Measurements from ENCODE around the gene HBG2.
"Not testable (repeated sequence)": the region's sequence is repeated elsewhere in the genome, so short reads cannot be mapped to it uniquely, and the experiment has no call there.

HBG2 gene

DNA sequence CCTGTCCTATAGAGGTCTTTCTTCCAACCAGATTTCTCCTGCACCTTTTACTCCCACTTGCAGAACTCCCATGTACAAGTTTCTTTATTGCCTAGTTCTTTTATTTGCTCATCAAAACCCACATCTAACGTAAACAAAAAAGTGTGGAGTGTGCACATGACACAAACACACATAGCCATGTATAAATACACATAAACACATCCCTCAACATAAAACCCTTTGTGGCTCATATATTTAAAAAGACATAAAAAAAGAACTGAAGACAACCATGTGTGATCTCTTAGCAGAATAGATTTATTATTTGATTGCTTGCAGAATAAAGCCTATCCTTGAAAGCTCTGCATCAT, 1.7 kb downstream of the HBG2 start:
- DNase-seq, result no peak
- in situ Hi-C loops (cut with MboI; ENCODE audit: low pct_unique_long_range_greater_than_20kb, low sequenced_read_pairs), result no loop called here

DNA sequence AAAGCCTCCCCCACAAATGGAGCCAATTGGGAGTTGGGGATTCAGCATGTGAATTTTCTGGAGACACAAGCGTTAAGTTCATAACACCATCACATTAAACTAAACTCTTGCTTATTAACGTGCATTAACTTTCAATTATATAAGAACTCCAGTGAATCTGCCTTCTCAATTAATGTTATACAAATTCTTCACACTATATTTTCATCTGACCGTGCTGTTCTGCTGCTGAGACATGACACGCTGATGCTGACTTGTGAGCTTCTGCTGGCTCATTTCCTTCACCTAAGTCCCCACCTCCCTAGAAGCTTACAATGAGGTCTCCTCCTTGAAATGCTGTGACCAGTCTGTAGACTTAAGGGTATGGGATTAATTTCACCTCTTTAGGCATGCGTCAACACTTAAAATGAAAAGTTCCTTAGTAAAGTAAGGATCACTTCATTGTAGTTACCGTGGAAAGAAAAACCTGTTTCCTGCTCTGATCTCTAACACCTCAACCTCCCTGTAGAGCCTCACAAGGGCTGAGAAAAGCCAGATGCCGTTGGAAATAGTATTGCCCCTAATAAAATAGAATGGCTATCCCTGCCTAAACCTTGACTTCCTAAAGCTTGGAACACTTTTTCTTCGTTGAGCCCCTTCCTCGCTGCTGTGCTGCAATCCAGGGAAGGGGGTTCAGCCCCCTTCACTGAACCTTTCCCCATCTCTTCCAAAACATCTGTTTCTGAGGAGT, 2.2 kb downstream of the HBG2 start:
- DNase-seq, result no peak
- in situ Hi-C loops (cut with MboI; ENCODE audit: low pct_unique_long_range_greater_than_20kb, low sequenced_read_pairs), result no loop called here

DNA sequence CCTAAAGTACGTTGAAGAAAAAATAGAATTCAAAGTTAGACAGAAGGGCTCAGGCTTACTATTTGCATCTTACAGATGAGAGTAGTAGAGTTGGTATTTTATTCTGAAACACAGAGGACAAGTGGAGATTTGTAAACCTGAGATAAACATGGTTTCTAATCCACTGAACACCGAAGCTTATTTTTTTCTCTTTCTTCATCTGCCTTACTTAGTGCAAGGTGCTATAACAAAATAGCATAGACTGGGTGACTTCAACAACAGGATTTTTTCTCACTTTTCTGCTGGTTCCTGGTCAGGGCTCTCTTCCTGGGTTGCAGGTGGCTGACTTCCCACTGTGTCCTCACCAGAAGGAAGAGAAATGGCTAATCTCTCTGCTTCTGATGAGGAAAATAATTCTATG, 2.8 kb downstream of the HBG2 start:
- no peak for DNase-seq
- in situ Hi-C loops (cut with MboI; ENCODE audit: low pct_unique_long_range_greater_than_20kb, low sequenced_read_pairs), result no loop called here

DNA sequence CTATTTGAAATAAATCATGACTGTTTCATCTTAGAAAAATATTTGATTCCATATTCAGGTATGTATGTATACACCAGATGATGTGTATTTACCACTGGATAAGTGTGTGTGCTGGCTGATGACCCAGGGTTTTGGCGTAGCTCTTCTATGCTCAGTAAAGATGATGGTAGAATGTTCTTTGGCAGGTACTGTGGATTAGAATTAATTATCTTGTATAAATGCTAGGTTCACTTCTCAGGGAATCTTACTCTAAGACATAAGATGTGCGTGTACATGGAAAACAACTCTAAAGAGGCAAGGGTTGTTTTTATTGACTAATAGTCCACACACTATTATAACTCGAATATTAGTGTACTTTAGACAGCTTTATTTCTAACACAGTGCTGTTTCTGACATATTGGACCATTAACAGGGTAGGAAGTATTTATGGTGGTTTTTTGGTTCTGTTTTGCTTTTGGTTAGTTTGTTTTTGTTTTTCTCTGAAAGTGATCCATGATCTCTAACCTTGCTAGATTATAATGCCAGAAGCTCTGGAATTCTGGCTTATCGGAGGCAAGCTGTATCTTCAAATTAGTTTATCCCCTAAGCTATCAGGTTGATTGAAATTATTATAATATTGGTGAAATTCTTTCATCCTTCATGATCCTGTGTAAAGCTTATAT, 3.9 kb downstream of the HBG2 start:
- in situ Hi-C loops (cut with MboI; ENCODE audit: low pct_unique_long_range_greater_than_20kb, low sequenced_read_pairs), result no loop called here
- DNase-seq, result no peak

DNA sequence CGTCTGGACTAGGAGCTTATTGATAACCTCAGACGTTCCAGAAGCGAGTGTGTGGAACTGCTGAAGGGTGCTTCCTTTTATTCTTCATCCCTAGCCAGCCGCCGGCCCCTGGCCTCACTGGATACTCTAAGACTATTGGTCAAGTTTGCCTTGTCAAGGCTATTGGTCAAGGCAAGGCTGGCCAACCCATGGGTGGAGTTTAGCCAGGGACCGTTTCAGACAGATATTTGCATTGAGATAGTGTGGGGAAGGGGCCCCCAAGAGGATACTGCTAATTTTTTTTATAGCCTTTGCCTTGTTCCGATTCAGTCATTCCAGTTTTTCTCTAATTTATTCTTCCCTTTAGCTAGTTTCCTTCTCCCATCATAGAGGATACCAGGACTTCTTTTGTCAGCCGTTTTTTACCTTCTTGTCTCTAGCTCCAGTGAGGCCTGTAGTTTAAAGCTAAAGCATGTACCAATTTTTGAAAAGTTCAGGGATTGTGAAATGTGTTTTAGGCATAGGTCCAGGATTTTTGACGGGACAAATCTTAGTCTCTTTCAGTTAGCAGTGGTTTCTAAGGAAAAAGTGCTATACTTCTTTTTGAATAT, 4.7 kb downstream of the HBG2 start, which contains the start of gene HBG1:
Gene HBG1 (minus strand): TSS at position 51 of the 590 bp plus-strand sequence. CDS start 53 bp downstream, outside the sequence.
- DNase-seq; in situ Hi-C loops (cut with MboI; ENCODE audit: low pct_unique_long_range_greater_than_20kb, low sequenced_read_pairs): not testable (repeated sequence)

DNA sequence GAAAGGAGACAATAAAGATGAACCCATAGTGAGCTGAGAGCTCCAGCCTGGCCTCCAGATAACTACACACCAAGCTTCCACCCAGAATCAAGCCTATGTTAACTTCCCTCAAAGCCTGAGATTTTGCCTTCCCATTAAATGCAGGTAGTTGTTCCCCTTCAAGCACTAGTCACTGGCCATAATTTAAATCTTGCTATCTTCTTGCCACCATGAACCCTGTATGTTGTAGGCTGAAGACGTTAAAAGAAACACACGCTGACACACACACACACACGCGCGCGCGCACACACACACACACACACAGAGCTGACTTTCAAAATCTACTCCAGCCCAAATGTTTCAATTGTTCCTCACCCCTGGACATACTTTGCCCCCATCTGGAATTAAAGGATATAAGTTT, 6.1 kb downstream of the HBG2 start:
- DNase-seq; in situ Hi-C loops (cut with MboI; ENCODE audit: low pct_unique_long_range_greater_than_20kb, low sequenced_read_pairs): not testable (repeated sequence)

DNA sequence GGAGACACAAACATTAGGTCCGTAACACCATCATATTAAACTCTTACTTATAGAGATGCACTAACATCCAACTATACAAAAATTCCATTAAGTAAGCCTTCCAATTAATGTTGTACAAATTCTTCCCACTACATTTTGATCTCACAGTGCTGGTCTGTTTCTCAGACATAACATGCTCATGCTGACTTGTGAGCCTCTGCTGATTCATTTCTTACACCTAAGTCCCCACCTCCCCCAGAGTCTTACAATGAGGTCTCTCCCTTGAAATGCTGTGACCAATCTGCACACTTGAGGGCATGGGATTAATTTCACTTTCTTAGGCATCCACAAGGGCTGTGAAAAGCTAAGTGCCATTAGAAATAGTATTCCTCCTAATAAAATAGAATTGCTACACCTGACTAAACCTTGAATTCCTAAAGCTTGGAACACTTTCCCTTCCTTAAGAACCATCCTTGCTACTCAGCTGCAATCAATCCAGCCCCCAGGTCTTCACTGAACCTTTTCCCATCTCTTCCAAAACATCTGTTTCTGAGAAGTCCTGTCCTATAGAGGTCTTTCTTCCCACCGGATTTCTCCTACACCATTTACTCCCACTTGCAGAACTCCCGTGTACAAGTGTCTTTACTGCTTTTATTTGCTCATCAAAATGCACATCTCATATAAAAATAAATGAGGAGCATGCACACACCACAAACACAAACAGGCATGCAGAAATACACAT, 6.9 kb downstream of the HBG2 start:
- no peak for DNase-seq
- in situ Hi-C loops (cut with MboI; ENCODE audit: low pct_unique_long_range_greater_than_20kb, low sequenced_read_pairs), result no loop called here

DNA sequence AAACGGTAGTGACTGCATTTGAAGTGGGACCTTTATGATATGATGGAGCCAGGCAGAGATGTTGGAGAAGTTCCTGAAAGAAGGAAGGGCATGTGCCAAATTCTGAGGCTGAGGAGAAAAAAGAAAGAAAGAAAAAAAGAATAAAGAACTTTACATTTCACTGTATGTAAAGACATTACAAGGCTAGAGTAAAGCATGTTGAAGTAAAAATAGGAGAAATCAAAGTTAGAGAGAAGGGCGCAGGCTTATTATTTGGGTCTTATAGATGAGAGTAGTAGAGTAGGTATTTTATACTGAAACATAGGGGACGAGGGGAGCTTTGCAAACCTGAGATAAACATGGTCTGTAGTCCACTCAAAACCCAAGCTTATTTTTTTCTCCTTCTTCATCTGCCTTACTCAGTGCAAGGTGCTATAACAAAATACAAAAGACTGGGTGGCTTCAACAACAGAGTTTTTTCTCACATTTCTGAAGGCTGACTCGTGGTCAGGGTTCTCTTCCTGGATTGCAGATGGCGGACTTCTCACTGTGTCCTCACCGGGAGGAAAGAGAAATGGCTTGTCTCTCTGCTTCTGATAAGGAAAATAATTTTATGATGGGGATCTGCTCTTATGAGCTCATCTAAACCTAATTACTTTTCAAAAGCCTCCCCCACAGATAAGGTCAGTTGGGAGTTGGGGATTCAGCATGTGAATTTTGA, 7.7 kb downstream of the HBG2 start:
- no peak for DNase-seq
- in situ Hi-C loops (cut with MboI; ENCODE audit: low pct_unique_long_range_greater_than_20kb, low sequenced_read_pairs), result no loop called here

DNA sequence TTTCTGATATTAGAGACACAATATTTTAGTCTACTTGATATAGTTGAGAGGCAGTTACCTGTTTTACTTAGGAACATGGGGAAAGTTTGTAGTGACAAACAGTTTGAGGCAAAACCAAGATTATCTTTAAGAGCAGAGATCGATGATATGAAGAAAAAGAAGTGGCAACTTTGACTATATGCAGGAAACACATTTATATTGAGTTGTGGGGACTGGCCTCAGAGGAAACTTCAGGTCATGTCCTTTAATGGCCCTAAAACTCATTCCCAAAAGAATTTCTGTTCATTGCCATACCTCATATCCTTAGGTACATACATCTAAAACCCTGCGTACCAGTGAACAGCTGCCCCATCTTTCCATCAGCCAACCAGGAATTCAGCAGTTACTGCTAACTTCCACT, 9.4 kb downstream of the HBG2 start:
- in situ Hi-C loops (cut with MboI; ENCODE audit: low pct_unique_long_range_greater_than_20kb, low sequenced_read_pairs), result no loop called here
- no peak for DNase-seq

DNA sequence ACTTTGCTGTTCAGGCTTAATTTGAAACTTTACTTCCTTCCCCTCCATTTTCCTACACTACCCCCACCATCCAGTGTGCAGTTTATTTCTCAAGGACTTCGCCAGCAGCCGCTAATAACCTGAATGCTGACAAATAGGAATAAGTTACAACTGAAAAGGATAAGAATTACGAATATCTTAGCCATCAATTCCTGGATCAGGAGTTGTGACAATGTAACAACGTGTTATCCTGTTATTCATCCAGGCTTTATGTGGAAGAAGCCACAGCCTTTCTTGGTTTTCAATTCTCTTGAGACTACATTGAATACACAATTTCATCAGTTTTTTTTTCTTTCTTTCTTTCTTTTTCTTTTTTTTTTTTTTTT, 10.8 kb downstream of the HBG2 start:
- DNase-seq, result no peak
- in situ Hi-C loops (cut with MboI; ENCODE audit: low pct_unique_long_range_greater_than_20kb, low sequenced_read_pairs), result no loop called here

DNA sequence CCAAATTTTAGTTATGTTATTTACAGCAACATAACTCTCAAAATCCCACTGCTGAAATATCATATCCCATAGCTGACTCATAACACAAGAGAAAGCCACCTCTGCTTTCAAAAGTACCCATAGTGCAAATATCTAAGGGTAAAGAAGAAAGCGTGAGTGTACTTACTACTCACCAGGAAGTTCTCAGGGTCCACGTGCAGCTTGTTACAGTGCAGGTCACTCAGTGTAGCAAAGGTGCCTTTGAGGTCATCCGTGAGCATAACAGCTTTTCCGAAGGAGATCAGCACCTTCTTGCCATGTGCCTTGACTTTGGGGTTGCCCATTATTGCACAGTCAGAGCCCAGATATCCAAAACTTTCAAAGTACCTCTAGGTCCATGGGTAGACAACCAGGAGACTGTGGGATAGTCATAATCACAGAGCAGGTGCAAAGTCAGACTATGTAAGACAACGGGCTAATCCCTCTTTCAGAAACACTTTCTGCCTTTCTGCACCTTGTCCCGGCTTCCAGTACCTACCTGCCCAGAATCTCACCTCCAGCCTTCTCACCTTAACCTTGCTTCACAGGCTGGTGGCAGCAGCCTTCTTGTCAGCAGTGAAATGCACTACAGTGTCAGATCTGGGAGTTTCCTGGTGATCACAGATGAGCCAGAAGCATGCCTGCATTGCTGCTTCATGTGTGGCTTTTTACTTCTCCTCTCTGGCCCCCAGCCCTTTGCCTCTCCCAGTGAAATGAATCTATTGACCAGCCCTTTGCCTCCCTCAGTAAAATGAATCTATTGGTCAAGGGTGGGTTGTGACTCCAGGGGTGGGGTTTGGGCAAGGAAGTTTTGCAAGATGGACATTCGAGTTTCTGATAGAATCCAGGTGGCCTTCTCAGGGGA, 11.4 kb downstream of the HBG2 start:
- no peak for DNase-seq
- in situ Hi-C loops (cut with MboI; ENCODE audit: low pct_unique_long_range_greater_than_20kb, low sequenced_read_pairs), result no loop called here

DNA sequence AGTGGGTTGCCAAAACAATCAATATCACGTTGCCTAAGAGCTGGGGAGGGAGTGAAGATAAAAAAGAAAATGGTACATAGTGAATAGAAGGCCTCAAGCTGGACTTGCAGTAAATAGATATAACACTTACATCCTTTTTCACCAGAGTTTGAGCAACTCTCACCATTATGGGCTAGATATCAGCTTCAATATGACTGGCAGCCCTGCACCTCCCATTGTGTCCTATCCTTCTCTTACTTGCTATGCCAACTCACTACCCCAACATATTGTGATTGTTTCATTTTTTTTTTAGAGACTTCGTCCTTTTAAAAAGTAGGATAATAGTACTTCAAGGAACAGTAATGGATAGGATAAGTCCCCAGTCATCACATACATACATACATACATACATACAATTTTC, 12.4 kb downstream of the HBG2 start:
- no peak for DNase-seq
- in situ Hi-C loops (cut with MboI; ENCODE audit: low pct_unique_long_range_greater_than_20kb, low sequenced_read_pairs), result no loop called here

DNA sequence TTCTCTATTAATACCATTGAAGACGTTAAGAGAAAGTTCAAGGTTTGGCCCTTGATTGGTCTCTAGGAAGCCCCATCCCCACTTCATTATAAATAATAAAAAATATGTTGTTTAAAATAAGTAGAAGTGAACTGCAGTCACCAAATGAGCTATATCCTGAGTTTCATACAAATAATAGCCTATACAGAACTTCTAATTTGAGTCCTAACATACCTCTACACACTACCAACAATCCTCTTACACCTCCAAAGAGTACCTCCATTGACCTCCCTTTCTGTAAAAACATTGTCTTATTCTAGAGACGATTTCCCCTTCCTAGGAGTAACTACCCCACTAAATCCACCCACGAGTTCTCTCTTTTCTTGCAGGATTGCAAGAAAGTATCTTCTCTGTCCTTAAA, 13.1 kb downstream of the HBG2 start:
- no peak for DNase-seq
- in situ Hi-C loops (cut with MboI; ENCODE audit: low pct_unique_long_range_greater_than_20kb, low sequenced_read_pairs), result no loop called here

DNA sequence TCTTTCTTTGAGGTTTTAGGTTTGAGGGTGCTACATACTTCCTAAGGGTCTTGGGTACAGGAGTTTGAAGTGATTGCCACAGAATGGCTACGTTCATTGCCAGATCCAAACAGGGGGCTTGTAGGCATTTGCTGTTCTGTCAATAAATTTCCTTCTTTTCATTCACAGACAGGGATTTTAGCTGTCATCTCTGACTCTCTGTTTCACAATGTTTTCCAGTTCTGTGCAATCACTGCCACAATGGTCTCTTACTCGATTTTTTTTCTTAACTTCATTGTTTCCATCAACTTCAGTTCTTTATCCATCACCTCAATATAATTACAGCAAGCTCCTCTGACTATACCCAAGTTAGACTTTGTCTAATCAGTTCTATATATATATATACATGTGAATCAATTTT, 14.1 kb downstream of the HBG2 start:
- in situ Hi-C loops (cut with MboI; ENCODE audit: low pct_unique_long_range_greater_than_20kb, low sequenced_read_pairs), result no loop called here
- no peak for DNase-seq

DNA sequence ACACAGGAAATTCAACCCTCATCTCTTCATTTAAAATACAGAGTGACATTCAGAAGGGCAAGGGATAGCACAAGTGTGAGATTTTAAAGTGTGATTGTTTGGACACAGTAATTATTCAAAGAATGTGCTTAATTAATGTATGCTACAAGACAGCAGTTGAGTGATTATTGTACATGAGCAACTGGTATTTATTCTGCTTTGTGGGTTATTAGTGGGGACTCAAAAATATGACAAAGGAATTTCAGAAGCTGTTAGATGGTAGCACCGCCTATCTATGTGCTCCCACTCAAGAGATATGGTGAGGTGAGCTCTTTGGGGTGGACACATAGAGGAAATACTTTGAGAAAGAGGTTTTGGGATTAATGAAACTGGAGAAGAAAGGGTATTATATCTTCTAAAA, 14.5 kb downstream of the HBG2 start:
- no peak for DNase-seq
- in situ Hi-C loops (cut with MboI; ENCODE audit: low pct_unique_long_range_greater_than_20kb, low sequenced_read_pairs), result no loop called here

DNA sequence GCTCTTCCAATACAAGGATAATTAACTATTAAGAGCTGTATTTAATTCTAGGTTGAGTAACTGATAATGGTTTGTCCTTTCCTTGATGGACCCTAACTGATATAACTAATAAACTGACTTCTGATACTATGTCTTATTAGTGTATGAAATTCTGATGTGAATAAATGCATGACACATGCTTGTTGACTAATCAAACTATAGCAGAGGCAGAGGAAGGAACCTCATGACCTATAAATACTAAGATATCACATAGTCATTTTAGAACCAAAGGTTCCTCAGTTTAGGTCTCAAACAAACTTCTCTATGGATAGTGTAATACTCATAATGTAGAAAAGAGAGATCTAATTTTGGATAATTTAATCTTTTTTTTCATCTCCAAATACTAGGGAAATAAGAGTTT, 15.5 kb downstream of the HBG2 start:
- in situ Hi-C loops (cut with MboI; ENCODE audit: low pct_unique_long_range_greater_than_20kb, low sequenced_read_pairs), result no loop called here
- DNase-seq, result no peak

DNA sequence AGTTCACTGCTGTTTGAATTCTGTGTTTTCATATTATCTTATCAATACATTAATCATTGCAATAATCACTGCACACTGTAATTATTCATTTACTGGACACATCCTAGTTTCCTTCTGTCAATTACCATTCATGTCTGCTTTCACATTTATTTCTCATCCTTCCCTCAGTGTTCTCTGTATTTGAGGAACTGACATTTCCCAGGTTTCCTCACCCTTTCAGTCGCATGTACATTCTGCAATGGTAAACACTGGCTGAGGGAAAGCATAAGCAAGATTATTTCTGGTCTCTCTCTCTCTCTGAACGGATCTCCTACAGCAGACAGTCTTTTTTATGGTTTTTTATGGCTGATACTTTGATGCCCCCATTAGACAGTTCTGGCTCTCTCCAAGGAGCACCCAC, 16.1 kb downstream of the HBG2 start:
- no peak for DNase-seq
- in situ Hi-C loops (cut with MboI; ENCODE audit: low pct_unique_long_range_greater_than_20kb, low sequenced_read_pairs), result no loop called here

DNA sequence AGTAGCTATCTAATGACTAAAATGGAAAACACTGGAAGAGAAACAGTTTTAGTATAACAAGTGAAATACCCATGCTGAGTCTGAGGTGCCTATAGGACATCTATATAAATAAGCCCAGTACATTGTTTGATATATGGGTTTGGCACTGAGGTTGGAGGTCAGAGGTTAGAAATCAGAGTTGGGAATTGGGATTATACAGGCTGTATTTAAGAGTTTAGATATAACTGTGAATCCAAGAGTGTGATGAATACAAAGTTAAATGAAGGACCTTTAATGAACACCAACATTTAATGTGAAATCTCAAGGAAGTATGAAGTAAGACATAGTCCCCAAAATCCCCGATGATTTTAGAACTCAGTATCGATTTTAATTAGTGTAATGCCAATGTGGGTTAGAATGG, 17.2 kb downstream of the HBG2 start:
- DNase-seq, result no peak
- in situ Hi-C loops (cut with MboI; ENCODE audit: low pct_unique_long_range_greater_than_20kb, low sequenced_read_pairs), result no loop called here
